Measurements from ENCODE around the gene ZNF79.
A peak's percentile ranks its signal among the peaks of the same experiment; 100 is the strongest.

Gene ZNF79

GRCh38 chr9:127411122-127411521 is 13.1 kb upstream of the ZNF79 start:
- H3K27ac Mint-ChIP-seq, result no peak overlapping the region
- H3K9me3 Mint-ChIP-seq, result no peaks in the 10 kb centered on the region
- no peak overlapping the region for H3K4me3 Mint-ChIP-seq
- ATAC-seq (no peak), DNase-seq (no peak)
- no peaks in the 10 kb centered on the region for H3K4me1 Mint-ChIP-seq
- H3K27me3 Mint-ChIP-seq, result peaks cover 67% of the 10 kb centered on the region

- H3K4me3 Mint-ChIP-seq, result no peak overlapping the region
- peaks cover 52% of the 10 kb centered on the region for H3K27me3 Mint-ChIP-seq
- ATAC-seq (no peak), DNase-seq (no peak)
- no peak overlapping the region for H3K27ac Mint-ChIP-seq
- H3K4me1 Mint-ChIP-seq, result no peaks in the 10 kb centered on the region
- H3K9me3 Mint-ChIP-seq, result no peaks in the 10 kb centered on the region
These were observed 9.0 kb upstream of the ZNF79 start for GRCh38 chr9:127415141-127415540.

- H3K4me3 Mint-ChIP-seq, result no peak overlapping the region
- ATAC-seq (no peak), DNase-seq (no peak)
- no peaks in the 10 kb centered on the region for H3K9me3 Mint-ChIP-seq
- H3K4me1 Mint-ChIP-seq, result no peaks in the 10 kb centered on the region
- peaks cover 52% of the 10 kb centered on the region for H3K27me3 Mint-ChIP-seq
- H3K27ac Mint-ChIP-seq, result no peak overlapping the region
These were observed 8.5 kb upstream of the ZNF79 start for GRCh38 chr9:127415657-127416056.

- Mint-ChIP-seq H3K27ac (no peak overlapping the region), H3K4me3 (no peak overlapping the region), H3K4me1 (peaks cover 6% of the 10 kb centered on the region), H3K9me3 (no peaks in the 10 kb centered on the region), H3K27me3 (peaks cover 37% of the 10 kb centered on the region)
- ATAC-seq (no peak), DNase-seq (no peak)
These were observed 6.8 kb upstream of the ZNF79 start for GRCh38 chr9:127417131-127418036.

- Mint-ChIP-seq H3K4me3 (no peak overlapping the region), H3K27me3 (peaks cover 31% of the 10 kb centered on the region), H3K27ac (no peak overlapping the region), H3K9me3 (no peaks in the 10 kb centered on the region), H3K4me1 (peaks cover 13% of the 10 kb centered on the region)
- ATAC-seq (peak; percentile 88), DNase-seq (peak in 1 of 2 donors; percentile 55)
These were observed 6.1 kb upstream of the ZNF79 start for GRCh38 chr9:127418037-127418471.

- no peak overlapping the region for H3K4me3 Mint-ChIP-seq
- H3K27ac Mint-ChIP-seq, result no peak overlapping the region
- DNase-seq, result no peak
- peaks cover 16% of the 10 kb centered on the region for H3K4me1 Mint-ChIP-seq
- peaks cover 18% of the 10 kb centered on the region for H3K27me3 Mint-ChIP-seq
- H3K9me3 Mint-ChIP-seq, result no peaks in the 10 kb centered on the region
- ATAC-seq, result no peak
These were observed 4.8 kb upstream of the ZNF79 start for GRCh38 chr9:127419348-127419747.

- H3K27ac Mint-ChIP-seq, result peak overlapping the region in 1 of 2 donors; percentile 74
- peaks cover 25% of the 10 kb centered on the region for H3K4me1 Mint-ChIP-seq
- no peak overlapping the region for H3K4me3 Mint-ChIP-seq
- DNase-seq, result no peak
- H3K27me3 Mint-ChIP-seq, result peaks cover 2% of the 10 kb centered on the region
- H3K9me3 Mint-ChIP-seq, result no peaks in the 10 kb centered on the region
- no peak for ATAC-seq
These were observed 3.1 kb upstream of the ZNF79 start for GRCh38 chr9:127421057-127421456.

GRCh38 chr9:127422133-127422782 is 1.9 kb upstream of the ZNF79 start:
- Mint-ChIP-seq H3K27me3 (no peaks in the 10 kb centered on the region), H3K9me3 (no peaks in the 10 kb centered on the region), H3K27ac (no peak overlapping the region), H3K4me3 (peak overlapping the region in 1 of 2 donors; percentile 99), H3K4me1 (peaks cover 37% of the 10 kb centered on the region)
- DNase-seq (no peak), ATAC-seq (no peak)

GRCh38 chr9:127422787-127423186 is 1.4 kb upstream of the ZNF79 start:
- Mint-ChIP-seq H3K27me3 (no peaks in the 10 kb centered on the region), H3K9me3 (no peaks in the 10 kb centered on the region), H3K4me1 (peaks cover 42% of the 10 kb centered on the region), H3K27ac (peak overlapping the region in 1 of 2 donors; percentile 99), H3K4me3 (peak overlapping the region; percentile 98 to 99)
- no peak for DNase-seq
- no peak for ATAC-seq

GRCh38 chr9:127423476-127423933 is 677 bp upstream of the ZNF79 start:
- Mint-ChIP-seq H3K4me3 (peak overlapping the region; percentile 98 to 99), H3K9me3 (no peaks in the 10 kb centered on the region), H3K27me3 (no peaks in the 10 kb centered on the region), H3K27ac (peak overlapping the region; percentile 98 to 99), H3K4me1 (peaks cover 49% of the 10 kb centered on the region)
- no peak for ATAC-seq
- DNase-seq, result no peak

GRCh38 chr9:127424676-127424999 is 456 bp downstream of the ZNF79 start:
- Mint-ChIP-seq H3K27me3 (no peaks in the 10 kb centered on the region), H3K4me3 (peak overlapping the region; percentile 98 to 99), H3K9me3 (no peaks in the 10 kb centered on the region), H3K4me1 (peaks cover 57% of the 10 kb centered on the region), H3K27ac (peak overlapping the region; percentile 98 to 99)
- ATAC-seq (peak; percentile 47), DNase-seq (no peak)

- H3K27ac Mint-ChIP-seq, result peak overlapping the region; percentile 72 to 94
- peak overlapping the region; percentile 98 to 99 for H3K4me3 Mint-ChIP-seq
- DNase-seq (peak; percentile 43 to 70), ATAC-seq (peak; percentile 86)
- H3K4me1 Mint-ChIP-seq, result peaks cover 73% of the 10 kb centered on the region
- H3K27me3 Mint-ChIP-seq, result no peaks in the 10 kb centered on the region
- H3K9me3 Mint-ChIP-seq, result no peaks in the 10 kb centered on the region
These were observed 2.6 kb downstream of the ZNF79 start for GRCh38 chr9:127426756-127427155.

- H3K27me3 Mint-ChIP-seq, result no peaks in the 10 kb centered on the region
- ATAC-seq (no peak), DNase-seq (no peak)
- H3K27ac Mint-ChIP-seq, result peak overlapping the region in 1 of 2 donors; percentile 2
- H3K4me3 Mint-ChIP-seq, result peak overlapping the region; percentile 35 to 56
- no peaks in the 10 kb centered on the region for H3K9me3 Mint-ChIP-seq
- peaks cover 63% of the 10 kb centered on the region for H3K4me1 Mint-ChIP-seq
These were observed 4.2 kb downstream of the ZNF79 start for GRCh38 chr9:127428348-127428747.

- H3K27ac Mint-ChIP-seq, result no peak overlapping the region
- H3K4me1 Mint-ChIP-seq, result peaks cover 61% of the 10 kb centered on the region
- no peak for ATAC-seq
- DNase-seq, result no peak
- no peak overlapping the region for H3K4me3 Mint-ChIP-seq
- H3K9me3 Mint-ChIP-seq, result no peaks in the 10 kb centered on the region
- no peaks in the 10 kb centered on the region for H3K27me3 Mint-ChIP-seq
These were observed 6.2 kb downstream of the ZNF79 start for GRCh38 chr9:127430415-127430814.

- H3K4me1 Mint-ChIP-seq, result peaks cover 10% of the 10 kb centered on the region
- no peaks in the 10 kb centered on the region for H3K27me3 Mint-ChIP-seq
- no peaks in the 10 kb centered on the region for H3K9me3 Mint-ChIP-seq
- no peak for DNase-seq
- H3K27ac Mint-ChIP-seq, result peak overlapping the region in 1 of 2 donors; percentile 2
- ATAC-seq, result peak; percentile 85
- peak overlapping the region in 1 of 2 donors; percentile 8 for H3K4me3 Mint-ChIP-seq
These were observed 13.5 kb downstream of the ZNF79 start for GRCh38 chr9:127437497-127438264.

All from stimulated activated naive CD8-positive, alpha-beta T cell treated with anti-CD3 and anti-CD28 coated beads, Interleukin-15, amount 100 ng/mL, for 72 hours (primary cell).